ENCODE results near the gene ANKRD39.

GRCh38 chr2:96816836-96817702 is 40.7 kb downstream of the ANKRD39 start:
- TF ChIP-seq CTCF (IDR thresholded peaks at IDR 0.05), result no peak
- no peak for TF ChIP-seq POLR2A (IDR thresholded peaks at IDR 0.05)
- TF ChIP-seq POLR2AphosphoS5 (IDR thresholded peaks at IDR 0.05), result no peak
- no peak for TF ChIP-seq EP300 (IDR thresholded peaks at IDR 0.05)
